Endothelial cell of umbilical vein (primary cell): ENCODE data around the gene GIT2. TPM values are rescaled to one million over a fixed set of nuclear protein-coding genes. Genes with fewer than 3 reads are reported as not detected.

ENCODE experiments used
- BruUV-seq: library from RNA; stranded (reverse); fragments of 400-500 nt; replicated peaks from 2 replicates; lab custom pipeline; 2021; lab: Mats Ljungman, UMichigan
- CTCF ChIA-PET: fragments of 300-600, 350-600 bp; sonication (Branson Sonifier 250); formaldehyde crosslinking; loops from one replicate; lab custom pipeline; 2021; ENCODE audit warnings: antibody characterized with exemption, inconsistent platforms; lab: Charles Lee
- POLR2A ChIA-PET: fragments of 300-600, 350-600 bp; sonication (Branson Sonifier 250); formaldehyde crosslinking; loops from one replicate; lab custom pipeline; 2021; ENCODE audit warnings: antibody characterized with exemption, inconsistent platforms; lab: Charles Lee
- DNase-seq: peaks from one replicate; pipeline ENCODE4 v3.0.0-alpha.2; 2011; ENCODE audit warnings: low read depth, low spot score
- FAIRE-seq: peaks from 2 replicates; lab custom pipeline; 2011; peaks lifted over from hg19 to GRCh38; lab: Jason Lieb, UNC
- H2AFZ ChIP-seq: 2 replicates; pipeline ENCODE4 v1.6.0; 2012; ENCODE audit warnings: low read depth, low read length, control low read depth, inconsistent platforms
- H3K27ac ChIP-seq: 2 replicates; pipeline ENCODE4 v1.5.1; 2011; ENCODE audit warnings: low read depth, mild to moderate bottlenecking, control low read depth, low read length, moderate library complexity; ENCODE audit not compliant: insufficient read depth
- H3K27me3 ChIP-seq, 2 experiments: 2 replicates each; pipeline versions ENCODE4 v1.6.0 to v1.6.1; 2011; ENCODE audit warnings: low read length in 2 of 2, mixed read lengths in 1 of 2; ENCODE audit not compliant: control insufficient read depth in 2 of 2, insufficient read depth in 2 of 2
- H3K36me3 ChIP-seq, 2 experiments: 2 replicates in 1 of 2; 3 replicates in 1 of 2; pipeline ENCODE4 v1.5.1; 2011; ENCODE audit warnings: low read length in 2 of 2, mild to moderate bottlenecking in 1 of 2, moderate library complexity in 1 of 2; ENCODE audit not compliant: control insufficient read depth in 2 of 2, insufficient read depth in 2 of 2; ENCODE audit errors: extremely low read depth in 1 of 2
- H3K4me1 ChIP-seq: 3 replicates; pipeline ENCODE4 v1.5.1; 2011; ENCODE audit warnings: mild to moderate bottlenecking, low read length; ENCODE audit not compliant: control insufficient read depth, insufficient read depth; ENCODE audit errors: extremely low read depth
- H3K4me2 ChIP-seq: 2 replicates; pipeline ENCODE4 v1.6.1; 2011; ENCODE audit warnings: low read length, control low read depth, mixed read lengths; ENCODE audit not compliant: insufficient read depth
- H3K4me3 ChIP-seq, 3 experiments: fragments of 200-600 bp in 1 of 3; sonication (generic), shearing (Covaris generic) in 1 of 3; replicated peaks in 1 of 3; 2 replicates each; pipeline ENCODE4 v1.5.1; 2011 to 2016; ENCODE audit warnings: control low read depth in 3 of 3, low read length in 3 of 3, mild to moderate bottlenecking in 2 of 3, inconsistent platforms in 1 of 3, low read depth in 1 of 3, moderate library complexity in 1 of 3; ENCODE audit not compliant: insufficient read depth in 1 of 3
- H3K79me2 ChIP-seq: 2 replicates; pipeline ENCODE4 v1.6.0; 2012; ENCODE audit warnings: low read length, inconsistent platforms; ENCODE audit not compliant: control insufficient read depth, insufficient read depth
- H3K9ac ChIP-seq: replicated peaks from 2 replicates; pipeline ENCODE3; 2011; ENCODE audit warnings: low read length, control low read depth; ENCODE audit not compliant: insufficient read depth; ENCODE audit errors: extremely low read depth
- H3K9me1 ChIP-seq: replicated peaks from 3 replicates; pipeline ENCODE4 v1.6.0; 2011; ENCODE audit warnings: mild to moderate bottlenecking, low read length; ENCODE audit not compliant: control insufficient read depth, insufficient read depth; ENCODE audit errors: extremely low read depth
- H3K9me3 ChIP-seq: replicated peaks from 2 replicates; pipeline ENCODE4 v1.5.1; 2012; ENCODE audit warnings: low read length, inconsistent platforms; ENCODE audit not compliant: control insufficient read depth, insufficient read depth
- H4K20me1 ChIP-seq: replicated peaks from 2 replicates; pipeline ENCODE3; 2011; ENCODE audit warnings: mild to moderate bottlenecking, low read length; ENCODE audit not compliant: control insufficient read depth, insufficient read depth; ENCODE audit errors: extremely low read depth
- CTCF ChIP-seq, 2 donors: IDR thresholded peaks; 1 replicate in 1 of 2; 2 replicates in 1 of 2; pipeline ENCODE4 v1.5.1; 2011; ENCODE audit warnings: low read length in 2 of 2, mild to moderate bottlenecking in 2 of 2, moderate library complexity in 2 of 2, control low read depth in 1 of 2, inconsistent platforms in 1 of 2, low read depth in 1 of 2; ENCODE audit not compliant: insufficient read depth in 1 of 2; ENCODE audit errors: extremely low read depth in 1 of 2
- EZH2 ChIP-seq: IDR thresholded peaks from 2 replicates; pipeline ENCODE4 v1.6.1; 2012; ENCODE audit warnings: borderline replicate concordance, low read depth, mild to moderate bottlenecking, moderate library complexity, low read length, inconsistent platforms; ENCODE audit not compliant: severe bottlenecking
- FOS ChIP-seq: IDR thresholded peaks from 2 replicates; pipeline ENCODE4 v1.6.1; 2011; ENCODE audit warnings: mild to moderate bottlenecking, low read length, moderate library complexity, borderline replicate concordance; ENCODE audit not compliant: insufficient read depth
- GATA2 ChIP-seq: IDR thresholded peaks from 2 replicates; pipeline ENCODE4 v1.7.0; 2011; ENCODE audit warnings: low read depth, mild to moderate bottlenecking, moderate library complexity, mixed read lengths, low read length; ENCODE audit not compliant: insufficient read length, insufficient read depth
- JUN ChIP-seq: IDR thresholded peaks from 2 replicates; pipeline ENCODE4 v1.6.1; 2011; ENCODE audit warnings: borderline replicate concordance, low read depth; ENCODE audit not compliant: insufficient read length, insufficient read depth
- MAX ChIP-seq: IDR thresholded peaks from 2 replicates; pipeline ENCODE4 v1.6.1; 2011; ENCODE audit not compliant: insufficient read depth, insufficient read length
- MYC ChIP-seq: IDR thresholded peaks from one replicate; pipeline ENCODE4 v1.6.1; 2011; ENCODE audit warnings: mild to moderate bottlenecking, low read depth, low read length
- POLR2A ChIP-seq: IDR thresholded peaks from 2 replicates; pipeline ENCODE4 v1.6.1; 2012; ENCODE audit warnings: low read depth, mild to moderate bottlenecking, control low read depth, low read length
- POLR2AphosphoS5 ChIP-seq: IDR thresholded peaks from 2 replicates; pipeline ENCODE4 v1.6.1; 2012; ENCODE audit warnings: low read depth, mild to moderate bottlenecking, control low read depth, low read length, moderate library complexity; ENCODE audit not compliant: insufficient read depth
- dilution Hi-C: fragments of 300-500 bp; cut with MboI; formaldehyde crosslinking; loops from one replicate; pipeline ENCODE4 v1.15.0; 2019; ENCODE audit warnings: low sequenced_read_pairs; ENCODE audit not compliant: extremely low pct_ligation_motif_present
- intact Hi-C: fragments of 100-400 bp; cut with micrococcal nuclease; formaldehyde crosslinking; loops from one replicate; pipeline ENCODE4 v1.10.0; 2022
- polyA plus RNA-seq, 4 experiments: library from polyadenylated mRNA; depleted of rRNA in 3 of 4; stranded (reverse) in 3 of 4; unstranded in 1 of 4; fragments of >200 nt; gene quantifications; 2 replicates each; pipeline versions ENCODE4 v1.2.1 to v1.2.3, GENCODE V29; 2011 to 2012; ENCODE audit warnings: missing spikeins in 1 of 4
- total RNA-seq: library from RNA; stranded (reverse); gene quantifications from 2 replicates; pipeline ENCODE4 v1.2.3, GENCODE V29; 2021

Gene GIT2
- total and polyA plus RNA-seq, 2 donors (not counting 3 experiments of a cell fraction or from before 2014, with no cell fraction given) = 37.3 to 77.2 TPM

- dilution Hi-C loops = no loop called here
- H3K27ac ChIP-seq = no peak overlapping the region
- H3K4me3 ChIP-seq = no peak overlapping the region
- H4K20me1 ChIP-seq = no peaks in the 10 kb centered on the region
- H3K9me1 ChIP-seq = no peaks in the 10 kb centered on the region
- peaks cover 13% of the 10 kb centered on the region for H3K4me1 ChIP-seq
- H3K4me2 ChIP-seq = no peak overlapping the region
- FAIRE-seq (peak; percentile 12), DNase-seq (no peak)
- H3K9me3 ChIP-seq = no peaks in the 10 kb centered on the region
- no peak overlapping the region for H3K9ac ChIP-seq
- no TSS peak for BruUV-seq
- no peak overlapping the region for H2AFZ ChIP-seq
- no peaks in the 10 kb centered on the region for H3K79me2 ChIP-seq
- intact Hi-C loops = no loop called here
- CTCF ChIA-PET = interaction anchor here (3.8 to 9.7 kb wide), 2 partner anchors 8 to 81 kb away, joined by 12 to 147 read pairs; no protein-coding TSS in a partner anchor
- no peak for TF ChIP-seq POLR2AphosphoS5
- no peaks in the 10 kb centered on the region for H3K27me3 ChIP-seq
- H3K36me3 ChIP-seq = peaks cover 16 to 28% of the 10 kb centered on the region in 2 experiments
- POLR2A ChIA-PET = no interaction called here
Measured at GRCh38 chr12:109932878-109933503, 63.2 kb downstream of the GIT2 start.

GRCh38 chr12:109931143-109931542 is 65.0 kb downstream of the GIT2 start:
- dilution Hi-C loops (no loop called here), intact Hi-C loops (no loop called here)
- no peak overlapping the region for H3K4me3 ChIP-seq
- no peaks in the 10 kb centered on the region for H3K4me1 ChIP-seq
- H3K4me2 ChIP-seq = no peak overlapping the region
- H2AFZ ChIP-seq = no peak overlapping the region
- ChIA-PET POLR2A (no interaction called here), CTCF (interaction anchor here (3.8 to 9.7 kb wide), 2 partner anchors 10 to 80 kb away, joined by 12 to 147 read pairs; no protein-coding TSS in a partner anchor)
- no peaks in the 10 kb centered on the region for H4K20me1 ChIP-seq
- TF ChIP-seq FOS = no peak
- TF ChIP-seq POLR2AphosphoS5 = no peak
- TF ChIP-seq MAX = no peak
- TF ChIP-seq POLR2A = no peak
- no peak for TF ChIP-seq JUN
- no peak for TF ChIP-seq GATA2
- TF ChIP-seq MYC = no peak
- TF ChIP-seq CTCF (IDR thresholded peaks at IDR 0.05; ENCODE audit: extremely low read depth in 1 of 2, insufficient read depth in 1 of 2, low read depth in 1 of 2, low read length in 2 of 2) = no peak
- TF ChIP-seq EZH2 = no peak
- no peak overlapping the region for H3K9ac ChIP-seq
- H3K9me3 ChIP-seq = no peaks in the 10 kb centered on the region
- H3K27me3 ChIP-seq = no peaks in the 10 kb centered on the region
- no peaks in the 10 kb centered on the region for H3K79me2 ChIP-seq
- no peak overlapping the region for H3K27ac ChIP-seq
- DNase-seq (no peak), FAIRE-seq (no peak)
- no peaks in the 10 kb centered on the region for H3K9me1 ChIP-seq
- H3K36me3 ChIP-seq = peaks cover 16 to 28% of the 10 kb centered on the region in 2 experiments
- BruUV-seq = no TSS peak
